Osteoblast (primary cell): ENCODE measurements around the gene DIP2B. TPM values are rescaled to one million over a fixed set of nuclear protein-coding genes. Genes with fewer than 3 reads are reported as not detected.

Experiments used
- DNase-seq: peaks from one replicate; pipeline ENCODE4 v3.0.0; 2011; ENCODE audit warnings: low spot score, mixed read lengths; ENCODE audit not compliant: insufficient read length; ENCODE audit errors: missing footprints
- H2AFZ ChIP-seq: 2 replicates; pipeline ENCODE4 v1.6.0; 2011; ENCODE audit warnings: mild to moderate bottlenecking, low read length
- H3K27ac ChIP-seq: 2 replicates; pipeline ENCODE4 v1.5.1; 2011; ENCODE audit warnings: mild to moderate bottlenecking, low read depth, low read length, moderate library complexity
- H3K27me3 ChIP-seq: 2 replicates; pipeline ENCODE4 v1.6.0; 2012; ENCODE audit warnings: mild to moderate bottlenecking, control low read depth, inconsistent platforms, low read length, moderate library complexity; ENCODE audit not compliant: insufficient read depth
- H3K36me3 ChIP-seq: 2 replicates; pipeline ENCODE4 v1.5.1; 2011; ENCODE audit warnings: mild to moderate bottlenecking, low read length, control low read depth, moderate library complexity; ENCODE audit not compliant: insufficient read depth
- H3K4me1 ChIP-seq: 2 replicates; pipeline ENCODE4 v1.5.1; 2011; ENCODE audit warnings: mild to moderate bottlenecking, low read length, control low read depth, moderate library complexity; ENCODE audit not compliant: insufficient read depth
- H3K4me2 ChIP-seq: 2 replicates; pipeline ENCODE4 v1.6.0; 2011; ENCODE audit warnings: mild to moderate bottlenecking, low read length; ENCODE audit not compliant: insufficient read depth
- H3K4me3 ChIP-seq: fragments of 200-600 bp; sonication (generic); 3 replicates; pipeline ENCODE4 v1.5.1; 2012; ENCODE audit warnings: mild to moderate bottlenecking, low read length, inconsistent platforms; ENCODE audit not compliant: insufficient read depth
- H3K79me2 ChIP-seq: 2 replicates; pipeline ENCODE4 v1.6.0; 2012; ENCODE audit warnings: mild to moderate bottlenecking, low read length, control low read depth, inconsistent platforms; ENCODE audit not compliant: insufficient read depth
- H3K9me3 ChIP-seq: 2 replicates; pipeline ENCODE4 v1.5.1; 2011; ENCODE audit warnings: low read depth, low read length, control low read depth
- H4K20me1 ChIP-seq: 2 replicates; pipeline ENCODE4 v1.6.0; 2012; ENCODE audit warnings: mild to moderate bottlenecking, low read length, control low read depth; ENCODE audit not compliant: insufficient read depth
- total RNA-seq: library from RNA; depleted of rRNA; stranded (reverse); fragments of >200 nt; gene quantifications from 2 replicates; pipeline ENCODE4 v1.2.3, GENCODE V29; 2012
- TF ChIP-seq, protein P1 (sequence below): IDR thresholded peaks from 2 replicates; pipeline ENCODE4 v1.5.1; 2011; ENCODE audit warnings: mild to moderate bottlenecking, low read depth, low read length, moderate library complexity; ENCODE audit errors: extremely low read depth

DIP2B gene
- total RNA-seq, 1 donor, result 28.2 TPM

- peaks cover 10% of the 10 kb centered on the region for H3K79me2 ChIP-seq
- no peak for DNase-seq
These were observed 129.2 kb downstream of the DIP2B start for GRCh38 chr12:50633955-50634354.

GRCh38 chr12:50634379-50634778 lies 129.6 kb downstream of the DIP2B start:
- Histone ChIP-seq H4K20me1 (no peaks in the 10 kb centered on the region), H3K4me3 (no peak overlapping the region), H3K9me3 (no peaks in the 10 kb centered on the region), H3K4me1 (peaks cover 10% of the 10 kb centered on the region), H3K36me3 (no peaks in the 10 kb centered on the region), H3K79me2 (peaks cover 12% of the 10 kb centered on the region), H3K27ac (no peak overlapping the region), H2AFZ (no peak overlapping the region), H3K27me3 (no peaks in the 10 kb centered on the region), H3K4me2 (peak overlapping the region; percentile 29)
- TF ChIP-seq, protein P1, sequence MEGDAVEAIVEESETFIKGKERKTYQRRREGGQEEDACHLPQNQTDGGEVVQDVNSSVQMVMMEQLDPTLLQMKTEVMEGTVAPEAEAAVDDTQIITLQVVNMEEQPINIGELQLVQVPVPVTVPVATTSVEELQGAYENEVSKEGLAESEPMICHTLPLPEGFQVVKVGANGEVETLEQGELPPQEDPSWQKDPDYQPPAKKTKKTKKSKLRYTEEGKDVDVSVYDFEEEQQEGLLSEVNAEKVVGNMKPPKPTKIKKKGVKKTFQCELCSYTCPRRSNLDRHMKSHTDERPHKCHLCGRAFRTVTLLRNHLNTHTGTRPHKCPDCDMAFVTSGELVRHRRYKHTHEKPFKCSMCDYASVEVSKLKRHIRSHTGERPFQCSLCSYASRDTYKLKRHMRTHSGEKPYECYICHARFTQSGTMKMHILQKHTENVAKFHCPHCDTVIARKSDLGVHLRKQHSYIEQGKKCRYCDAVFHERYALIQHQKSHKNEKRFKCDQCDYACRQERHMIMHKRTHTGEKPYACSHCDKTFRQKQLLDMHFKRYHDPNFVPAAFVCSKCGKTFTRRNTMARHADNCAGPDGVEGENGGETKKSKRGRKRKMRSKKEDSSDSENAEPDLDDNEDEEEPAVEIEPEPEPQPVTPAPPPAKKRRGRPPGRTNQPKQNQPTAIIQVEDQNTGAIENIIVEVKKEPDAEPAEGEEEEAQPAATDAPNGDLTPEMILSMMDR, result no peak
- no peak for DNase-seq

More at GRCh38 chr12:50633955-50634354, 129.2 kb downstream of the DIP2B start:
- no peaks in the 10 kb centered on the region for H4K20me1 ChIP-seq
- no peaks in the 10 kb centered on the region for H3K36me3 ChIP-seq
- H2AFZ ChIP-seq, result no peak overlapping the region
- peaks cover 10% of the 10 kb centered on the region for H3K4me1 ChIP-seq
- no peaks in the 10 kb centered on the region for H3K9me3 ChIP-seq
- TF ChIP-seq, protein P1, result no peak
- peak overlapping the region; percentile 29 for H3K4me2 ChIP-seq
- H3K27me3 ChIP-seq, result no peaks in the 10 kb centered on the region
- peak overlapping the region; percentile 45 for H3K27ac ChIP-seq
- no peak overlapping the region for H3K4me3 ChIP-seq

- Histone ChIP-seq H3K79me2 (peaks cover 15% of the 10 kb centered on the region), H4K20me1 (no peaks in the 10 kb centered on the region), H3K4me1 (peaks cover 10% of the 10 kb centered on the region), H3K27me3 (no peaks in the 10 kb centered on the region), H3K4me3 (no peak overlapping the region), H3K4me2 (no peak overlapping the region), H3K36me3 (no peaks in the 10 kb centered on the region), H2AFZ (no peak overlapping the region), H3K27ac (no peak overlapping the region), H3K9me3 (no peaks in the 10 kb centered on the region)
- no peak for DNase-seq
- TF ChIP-seq, protein P1, result no peak
These were observed 130.6 kb downstream of the DIP2B start for GRCh38 chr12:50635364-50635763.

DNA sequence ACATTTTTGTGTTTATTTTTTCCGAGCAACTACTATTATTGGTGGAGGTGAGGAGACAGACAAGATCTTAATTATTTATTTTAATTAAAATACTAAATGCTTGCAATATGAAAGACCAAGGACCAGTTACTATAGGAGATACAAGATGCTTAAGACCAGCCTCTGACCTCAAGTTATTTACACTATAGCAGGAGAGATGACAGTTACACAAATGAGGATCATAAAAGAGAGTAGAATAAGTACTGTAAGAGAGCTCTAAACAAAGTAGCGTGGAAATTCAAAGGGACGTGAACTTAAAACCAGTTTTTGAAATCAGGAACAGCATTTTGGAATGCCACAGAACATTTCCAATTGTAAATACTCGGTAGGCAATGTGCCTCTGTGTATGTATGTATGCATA lies 131.1 kb downstream of the DIP2B start:
- H3K4me2 ChIP-seq, result no peak overlapping the region
- DNase-seq, result no peak
- TF ChIP-seq, protein P1, result no peak
- peaks cover 15% of the 10 kb centered on the region for H3K79me2 ChIP-seq
- H2AFZ ChIP-seq, result no peak overlapping the region
- no peaks in the 10 kb centered on the region for H4K20me1 ChIP-seq
- H3K4me1 ChIP-seq, result peaks cover 10% of the 10 kb centered on the region
- no peaks in the 10 kb centered on the region for H3K36me3 ChIP-seq
- no peaks in the 10 kb centered on the region for H3K9me3 ChIP-seq
- H3K4me3 ChIP-seq, result no peak overlapping the region
- H3K27ac ChIP-seq, result no peak overlapping the region
- H3K27me3 ChIP-seq, result no peaks in the 10 kb centered on the region
